ENCODE data around the gene SPEN.
"Not testable (repeated sequence)": the region's sequence is repeated elsewhere in the genome, so short reads cannot be mapped to it uniquely, and the experiment has no call there.

Gene SPEN

DNA sequence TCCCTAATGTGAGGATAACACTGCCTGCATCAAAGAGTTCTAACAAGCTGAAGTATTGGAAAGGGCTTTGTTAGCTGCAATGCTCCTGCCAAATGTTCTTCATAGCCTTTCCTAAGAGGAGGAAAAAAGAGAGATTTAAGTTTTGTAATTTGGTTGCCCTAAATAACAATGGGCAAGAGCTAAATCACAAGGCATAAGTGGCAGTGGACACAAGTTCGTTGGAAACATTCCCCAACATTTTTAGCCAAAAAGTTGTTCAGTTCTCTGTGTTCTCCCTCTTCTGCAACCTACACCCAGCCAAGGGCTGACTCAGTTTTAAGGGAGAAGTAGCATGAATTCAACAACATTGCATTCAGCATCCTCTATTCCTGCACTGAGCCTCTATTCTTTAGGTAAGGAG is 37.4 kb upstream of the SPEN start:
- WGBS (ENCODE audit: insufficient coverage, insufficient read length), result no CpG with 5 or more reads among the region's 1 CpG
- H3K27me3 ChIP-seq (ENCODE audit: control insufficient read depth, insufficient read depth, low read length), result no peaks in the 10 kb centered on the region
- DNase-seq (ENCODE audit: low read depth, low spot score), result no peak
- H3K36me3 ChIP-seq (ENCODE audit: control insufficient read depth, insufficient read depth, low read length), result no peaks in the 10 kb centered on the region
- no peaks in the 10 kb centered on the region for H3K4me1 ChIP-seq (ENCODE audit: control insufficient read depth, insufficient read depth, low read length)
- H3K4me3 ChIP-seq (ENCODE audit: low read length), result no peak overlapping the region
- no peaks in the 10 kb centered on the region for H3K9me3 ChIP-seq (ENCODE audit: control insufficient read depth, insufficient read depth, low read length)
- H3K27ac ChIP-seq (ENCODE audit: low read length), result no peak overlapping the region

DNA sequence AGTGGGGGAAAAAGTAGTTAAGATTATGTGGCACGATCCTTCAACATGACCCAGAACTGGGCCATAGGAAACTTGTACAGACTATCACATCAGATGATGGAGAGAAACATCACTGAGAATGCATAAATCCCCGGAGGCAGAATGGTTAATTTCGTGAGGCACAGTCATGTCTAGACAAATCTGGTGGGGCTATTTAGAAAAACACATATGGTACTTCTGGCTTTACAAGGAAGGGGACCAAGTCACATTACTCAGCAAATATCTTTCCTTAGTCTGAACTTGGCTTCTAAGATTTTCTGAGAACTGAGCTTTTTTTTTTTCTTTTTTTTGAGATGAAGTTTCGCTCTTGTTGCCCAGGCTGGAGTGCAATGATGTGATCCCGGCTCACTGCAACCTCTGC is 30.8 kb upstream of the SPEN start:
- WGBS (ENCODE audit: insufficient coverage, insufficient read length), result no CpG with 5 or more reads among the region's 5 CpGs
- H3K4me3 ChIP-seq (ENCODE audit: low read length), result no peak overlapping the region
- H3K4me1 ChIP-seq (ENCODE audit: control insufficient read depth, insufficient read depth, low read length), result no peaks in the 10 kb centered on the region
- no peaks in the 10 kb centered on the region for H3K9me3 ChIP-seq (ENCODE audit: control insufficient read depth, insufficient read depth, low read length)
- no peaks in the 10 kb centered on the region for H3K36me3 ChIP-seq (ENCODE audit: control insufficient read depth, insufficient read depth, low read length)
- DNase-seq (ENCODE audit: low read depth, low spot score), result no peak
- H3K27me3 ChIP-seq (ENCODE audit: control insufficient read depth, insufficient read depth, low read length), result no peaks in the 10 kb centered on the region
- no peak overlapping the region for H3K27ac ChIP-seq (ENCODE audit: low read length)

DNA sequence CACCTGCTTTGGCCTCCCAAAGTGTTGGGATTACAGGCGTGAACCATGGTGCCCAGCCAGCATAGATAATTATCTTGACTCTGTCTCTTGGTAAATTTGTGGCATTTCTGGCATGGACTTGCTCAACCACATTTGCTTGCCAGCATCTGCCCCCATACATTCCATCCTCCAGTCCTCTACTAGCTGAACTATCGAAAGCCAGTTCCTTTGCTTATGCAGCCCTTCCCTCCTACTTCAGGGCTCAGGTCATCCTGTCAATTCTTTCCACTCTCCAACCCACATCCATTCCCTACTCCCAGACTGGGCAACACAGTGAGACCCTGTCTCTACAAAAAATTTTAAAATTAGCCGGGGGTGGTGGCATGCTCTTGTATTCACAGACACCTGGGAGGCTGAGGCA is 27.0 kb upstream of the SPEN start:
- no peaks in the 10 kb centered on the region for H3K36me3 ChIP-seq (ENCODE audit: control insufficient read depth, insufficient read depth, low read length)
- H3K4me3 ChIP-seq (ENCODE audit: low read length), result no peak overlapping the region
- H3K27me3 ChIP-seq (ENCODE audit: control insufficient read depth, insufficient read depth, low read length), result no peaks in the 10 kb centered on the region
- H3K4me1 ChIP-seq (ENCODE audit: control insufficient read depth, insufficient read depth, low read length), result no peaks in the 10 kb centered on the region
- DNase-seq (ENCODE audit: low read depth, low spot score), result no peak
- WGBS (ENCODE audit: insufficient coverage, insufficient read length), result no CpG with 5 or more reads among the region's 3 CpGs
- H3K9me3 ChIP-seq (ENCODE audit: control insufficient read depth, insufficient read depth, low read length), result no peaks in the 10 kb centered on the region
- no peak overlapping the region for H3K27ac ChIP-seq (ENCODE audit: low read length)

DNA sequence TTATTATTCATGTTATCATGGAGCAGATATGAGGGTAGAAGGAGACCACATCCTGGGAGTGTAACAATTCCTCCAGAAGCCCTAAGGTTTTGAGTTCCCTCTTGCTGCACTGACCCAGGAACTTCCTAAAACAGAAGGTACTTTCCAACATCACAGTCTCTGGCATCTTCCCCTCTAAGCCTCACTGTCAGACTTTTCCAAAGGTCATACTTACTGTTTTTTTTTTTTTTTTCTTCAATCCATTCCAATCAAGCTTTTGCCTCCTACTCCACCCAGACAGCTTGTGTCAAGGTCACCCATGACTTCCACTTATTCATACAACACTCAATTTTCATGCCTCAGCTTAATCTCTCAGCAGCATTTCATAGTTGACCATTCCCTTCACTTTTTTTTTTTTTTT is 21.7 kb upstream of the SPEN start:
- Histone ChIP-seq H3K4me1 (ENCODE audit: control insufficient read depth, insufficient read depth, low read length) (no peaks in the 10 kb centered on the region), H3K27ac (ENCODE audit: low read length) (no peak overlapping the region), H3K36me3 (ENCODE audit: control insufficient read depth, insufficient read depth, low read length) (no peaks in the 10 kb centered on the region), H3K27me3 (ENCODE audit: control insufficient read depth, insufficient read depth, low read length) (no peaks in the 10 kb centered on the region), H3K4me3 (ENCODE audit: low read length) (no peak overlapping the region), H3K9me3 (ENCODE audit: control insufficient read depth, insufficient read depth, low read length) (no peaks in the 10 kb centered on the region)
- no peak for DNase-seq (ENCODE audit: low read depth, low spot score)

DNA sequence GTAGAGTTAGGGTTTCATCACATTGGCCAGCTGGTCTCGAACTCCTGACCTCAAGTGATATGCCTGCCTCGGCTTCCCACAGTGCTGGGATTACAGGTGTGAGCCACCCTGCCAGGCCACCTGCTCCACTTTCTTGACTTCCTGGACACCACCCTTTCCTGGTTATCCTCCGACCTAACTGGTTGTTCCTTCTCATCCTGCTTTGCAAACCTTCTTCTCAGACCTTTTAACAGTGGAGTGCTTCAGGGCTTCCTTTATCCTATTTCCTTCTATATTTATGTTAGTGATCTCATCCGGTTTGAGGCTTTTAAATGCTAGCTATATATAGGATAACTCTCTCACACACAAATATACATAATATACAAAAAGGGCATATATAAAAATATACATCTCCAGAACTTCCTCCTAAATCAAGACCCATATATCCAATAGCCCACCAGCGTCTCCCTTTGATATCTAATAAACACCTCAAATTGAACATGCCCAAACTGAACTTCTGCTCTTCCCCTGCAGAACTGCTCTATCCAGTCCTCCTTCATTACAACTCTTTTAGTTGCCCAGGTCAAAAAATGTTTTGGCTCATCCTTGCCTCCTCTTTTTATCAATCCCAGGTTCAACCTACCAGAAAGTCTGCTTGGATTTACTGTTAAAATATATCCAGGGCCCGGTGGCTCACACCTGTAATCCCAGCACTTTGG is 20.5 kb upstream of the SPEN start:
- WGBS (ENCODE audit: insufficient coverage, insufficient read length), result no CpG with 5 or more reads among the region's 6 CpGs
- no peaks in the 10 kb centered on the region for H3K36me3 ChIP-seq (ENCODE audit: control insufficient read depth, insufficient read depth, low read length)
- no peak overlapping the region for H3K27ac ChIP-seq (ENCODE audit: low read length)
- no peaks in the 10 kb centered on the region for H3K9me3 ChIP-seq (ENCODE audit: control insufficient read depth, insufficient read depth, low read length)
- H3K4me3 ChIP-seq (ENCODE audit: low read length), result no peak overlapping the region
- DNase-seq (ENCODE audit: low read depth, low spot score), result no peak
- H3K4me1 ChIP-seq (ENCODE audit: control insufficient read depth, insufficient read depth, low read length), result no peaks in the 10 kb centered on the region
- no peaks in the 10 kb centered on the region for H3K27me3 ChIP-seq (ENCODE audit: control insufficient read depth, insufficient read depth, low read length)

DNA sequence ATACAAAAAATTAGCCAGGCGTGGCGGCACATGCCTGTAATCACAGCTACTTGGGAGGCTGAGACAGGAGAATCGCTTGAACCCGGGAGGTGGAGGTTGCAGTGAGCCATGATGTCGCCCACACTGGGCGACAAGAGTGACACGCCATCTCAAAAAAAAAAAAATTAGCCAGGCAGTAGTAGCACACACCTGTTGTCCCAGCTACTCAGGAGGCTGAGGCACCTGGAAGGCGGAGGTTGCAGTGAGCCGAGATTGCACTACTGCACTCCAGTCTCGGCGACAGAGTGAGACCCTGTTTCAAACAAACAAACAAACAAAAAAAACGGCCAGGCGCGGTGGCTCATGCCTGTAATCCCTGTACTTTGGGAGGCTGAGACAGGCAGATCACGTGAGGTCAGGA is 19.9 kb upstream of the SPEN start:
- WGBS (ENCODE audit: insufficient coverage, insufficient read length), result no CpG with 5 or more reads among the region's 15 CpGs
- not testable (repeated sequence) for H3K36me3 ChIP-seq (ENCODE audit: control insufficient read depth, insufficient read depth, low read length); H3K27ac ChIP-seq (ENCODE audit: low read length); H3K4me1 ChIP-seq (ENCODE audit: control insufficient read depth, insufficient read depth, low read length); H3K9me3 ChIP-seq (ENCODE audit: control insufficient read depth, insufficient read depth, low read length); H3K27me3 ChIP-seq (ENCODE audit: control insufficient read depth, insufficient read depth, low read length); DNase-seq (ENCODE audit: low read depth, low spot score); H3K4me3 ChIP-seq (ENCODE audit: low read length)

DNA sequence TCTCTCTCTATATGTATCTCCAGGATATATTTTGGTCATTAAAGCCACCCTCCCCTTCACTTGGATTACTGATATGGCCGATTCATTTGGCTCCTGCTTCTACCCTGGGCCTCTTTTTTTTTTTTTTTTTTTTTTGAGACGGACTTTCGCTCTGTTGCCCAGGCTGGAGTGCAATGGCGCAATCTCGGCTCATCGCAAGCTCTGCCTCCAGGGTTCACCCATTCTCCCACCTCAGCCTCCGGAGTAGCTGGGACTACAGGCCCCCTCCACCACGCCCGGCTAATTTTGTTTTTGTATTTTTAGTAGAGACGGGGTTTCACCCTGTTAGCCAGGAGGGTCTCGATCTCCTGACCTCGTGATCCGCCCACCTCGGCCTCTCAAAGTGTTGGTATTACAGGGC is 18.6 kb upstream of the SPEN start:
- not testable (repeated sequence) for H3K36me3 ChIP-seq (ENCODE audit: control insufficient read depth, insufficient read depth, low read length); H3K27me3 ChIP-seq (ENCODE audit: control insufficient read depth, insufficient read depth, low read length); DNase-seq (ENCODE audit: low read depth, low spot score); H3K9me3 ChIP-seq (ENCODE audit: control insufficient read depth, insufficient read depth, low read length); H3K4me1 ChIP-seq (ENCODE audit: control insufficient read depth, insufficient read depth, low read length); H3K27ac ChIP-seq (ENCODE audit: low read length); H3K4me3 ChIP-seq (ENCODE audit: low read length)
- WGBS (ENCODE audit: insufficient coverage, insufficient read length), result no CpG with 5 or more reads among the region's 14 CpGs

DNA sequence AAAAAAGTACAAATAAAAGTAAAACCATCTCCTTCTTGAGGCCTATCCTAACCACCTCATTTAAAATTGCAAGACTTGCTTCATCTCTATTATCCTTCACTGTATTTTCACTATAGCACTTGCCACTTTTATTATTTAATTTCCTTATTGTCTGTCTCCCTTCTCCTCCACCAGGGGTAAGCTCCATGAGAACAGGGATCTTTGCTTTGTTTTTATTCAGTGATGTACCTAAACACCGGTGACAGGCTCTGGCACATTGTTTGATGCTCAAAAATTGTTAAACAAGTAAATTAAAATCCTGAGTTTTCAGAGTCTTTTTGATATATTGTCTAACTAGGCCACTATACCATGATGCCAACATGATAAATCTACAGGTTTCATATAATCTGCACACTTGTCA is 17.2 kb upstream of the SPEN start:
- Histone ChIP-seq H3K27me3 (ENCODE audit: control insufficient read depth, insufficient read depth, low read length) (no peaks in the 10 kb centered on the region), H3K36me3 (ENCODE audit: control insufficient read depth, insufficient read depth, low read length) (no peaks in the 10 kb centered on the region), H3K9me3 (ENCODE audit: control insufficient read depth, insufficient read depth, low read length) (no peaks in the 10 kb centered on the region), H3K4me1 (ENCODE audit: control insufficient read depth, insufficient read depth, low read length) (0 out of 2 replicates have a peak, but pooled peaks cover 2% of the 10 kb centered on the region), H3K27ac (ENCODE audit: low read length) (no peak overlapping the region), H3K4me3 (ENCODE audit: low read length) (no peak overlapping the region)
- DNase-seq (ENCODE audit: low read depth, low spot score), result no peak
- WGBS (ENCODE audit: insufficient coverage, insufficient read length), result no CpG with 5 or more reads among the region's 1 CpG

DNA sequence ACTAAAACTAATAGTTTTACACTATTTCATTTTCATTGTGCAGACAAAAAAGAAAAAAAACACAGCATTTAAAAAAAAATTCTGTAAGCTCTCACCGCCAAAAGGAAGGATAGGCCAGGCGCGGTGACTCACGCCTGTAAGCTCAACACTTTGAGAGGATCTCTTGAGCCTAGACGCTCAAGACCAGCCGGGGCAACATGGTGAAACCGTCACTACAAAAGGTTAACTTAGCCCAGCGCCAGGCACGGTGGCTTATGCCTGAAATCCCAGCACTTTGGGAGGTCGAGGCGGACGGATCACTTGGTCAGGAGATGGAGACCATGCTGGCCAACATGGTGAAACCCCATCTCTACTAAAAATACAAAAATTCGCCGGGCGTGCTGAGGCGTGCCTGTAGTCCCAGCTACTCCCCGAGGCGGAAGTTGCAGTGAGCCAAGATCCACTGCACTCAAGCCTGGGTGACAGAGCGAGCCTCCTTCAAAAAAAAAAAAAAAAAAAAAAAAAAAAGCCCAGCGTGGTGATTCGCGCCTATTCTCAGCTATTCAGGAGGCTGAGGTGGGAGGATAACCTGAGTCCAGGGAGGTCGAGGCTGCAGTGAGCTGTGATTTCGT is 14.3 kb upstream of the SPEN start:
- Histone ChIP-seq H3K4me3 (ENCODE audit: low read length) (no peak overlapping the region), H3K36me3 (ENCODE audit: control insufficient read depth, insufficient read depth, low read length) (no peaks in the 10 kb centered on the region; the same call in 1 of the 2 replicates), H3K4me1 (ENCODE audit: control insufficient read depth, insufficient read depth, low read length) (peaks cover 5% of the 10 kb centered on the region; the same call in 1 of the 2 replicates), H3K27ac (ENCODE audit: low read length) (no peak overlapping the region), H3K27me3 (ENCODE audit: control insufficient read depth, insufficient read depth, low read length) (no peaks in the 10 kb centered on the region), H3K9me3 (ENCODE audit: control insufficient read depth, insufficient read depth, low read length) (no peaks in the 10 kb centered on the region)
- no CpG with 5 or more reads among the region's 24 CpGs for WGBS (ENCODE audit: insufficient coverage, insufficient read length)
- no peak for DNase-seq (ENCODE audit: low read depth, low spot score)

DNA sequence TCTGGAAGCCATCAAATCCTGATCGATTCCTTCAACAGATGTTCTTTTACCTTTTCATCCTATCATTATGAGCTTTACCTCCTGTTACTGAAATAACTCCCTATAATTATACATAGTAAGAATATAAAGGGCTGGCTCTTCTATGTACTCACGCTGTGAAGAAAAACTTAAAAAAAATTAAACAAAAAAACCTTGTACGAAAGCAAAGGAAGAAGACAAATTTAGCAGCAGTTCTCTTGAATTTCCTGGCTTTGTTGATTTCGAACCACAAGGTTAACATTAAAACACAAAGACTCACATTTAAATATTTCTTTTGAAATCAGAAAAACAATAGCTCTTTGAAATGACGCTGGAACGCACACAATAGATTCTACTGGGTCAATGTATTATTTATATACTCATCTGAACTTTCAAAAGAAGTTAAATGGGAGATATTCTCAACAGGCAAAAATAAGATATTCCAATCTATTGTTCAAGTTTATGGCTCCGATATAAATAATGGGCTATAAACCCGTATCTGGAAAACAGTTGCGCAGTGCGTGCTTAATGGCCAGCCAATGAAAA is 13.6 kb upstream of the SPEN start:
- Histone ChIP-seq H3K36me3 (ENCODE audit: control insufficient read depth, insufficient read depth, low read length) (no peaks in the 10 kb centered on the region; the same call in 1 of the 2 replicates), H3K9me3 (ENCODE audit: control insufficient read depth, insufficient read depth, low read length) (no peaks in the 10 kb centered on the region), H3K4me3 (ENCODE audit: low read length) (peak overlapping the region; percentile 64; the same call in 1 of the 2 replicates), H3K27me3 (ENCODE audit: control insufficient read depth, insufficient read depth, low read length) (no peaks in the 10 kb centered on the region), H3K4me1 (ENCODE audit: control insufficient read depth, insufficient read depth, low read length) (peaks cover 5% of the 10 kb centered on the region; the same call in 1 of the 2 replicates), H3K27ac (ENCODE audit: low read length) (no peak overlapping the region)
- no peak for DNase-seq (ENCODE audit: low read depth, low spot score)
- WGBS (ENCODE audit: insufficient coverage, insufficient read length), result no CpG with 5 or more reads among the region's 10 CpGs

Data from iPS DF 6.9 (cell line).